Dermis blood vessel endothelial cell (primary cell): ENCODE results near the gene ZBTB2. TPM values are rescaled to one million over a fixed set of nuclear protein-coding genes. Genes with fewer than 3 reads are reported as not detected.
A peak's percentile ranks its signal among the peaks of the same experiment; 100 is the strongest.

Source experiments
- DNase-seq: peaks from one replicate; pipeline ENCODE4 v3.0.0; 2010
- total RNA-seq: library from RNA; depleted of rRNA; stranded (reverse); fragments of >200 nt; gene quantifications from 2 replicates; pipeline ENCODE4 v1.2.3, GENCODE V29; 2014

ZBTB2 gene, protein sequence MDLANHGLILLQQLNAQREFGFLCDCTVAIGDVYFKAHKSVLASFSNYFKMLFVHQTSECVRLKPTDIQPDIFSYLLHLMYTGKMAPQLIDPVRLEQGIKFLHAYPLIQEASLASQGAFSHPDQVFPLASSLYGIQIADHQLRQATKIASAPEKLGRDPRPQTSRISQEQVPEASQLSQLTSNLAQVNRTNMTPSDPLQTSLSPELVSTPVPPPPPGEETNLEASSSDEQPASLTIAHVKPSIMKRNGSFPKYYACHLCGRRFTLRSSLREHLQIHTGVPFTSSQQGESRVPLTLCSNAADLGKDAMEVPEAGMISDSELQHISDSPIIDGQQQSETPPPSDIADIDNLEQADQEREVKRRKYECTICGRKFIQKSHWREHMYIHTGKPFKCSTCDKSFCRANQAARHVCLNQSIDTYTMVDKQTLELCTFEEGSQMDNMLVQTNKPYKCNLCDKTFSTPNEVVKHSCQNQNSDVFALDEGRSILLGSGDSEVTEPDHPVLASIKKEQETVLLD
- total RNA-seq, result 8.0 and 10.6 TPM in 2 replicates

DNA sequence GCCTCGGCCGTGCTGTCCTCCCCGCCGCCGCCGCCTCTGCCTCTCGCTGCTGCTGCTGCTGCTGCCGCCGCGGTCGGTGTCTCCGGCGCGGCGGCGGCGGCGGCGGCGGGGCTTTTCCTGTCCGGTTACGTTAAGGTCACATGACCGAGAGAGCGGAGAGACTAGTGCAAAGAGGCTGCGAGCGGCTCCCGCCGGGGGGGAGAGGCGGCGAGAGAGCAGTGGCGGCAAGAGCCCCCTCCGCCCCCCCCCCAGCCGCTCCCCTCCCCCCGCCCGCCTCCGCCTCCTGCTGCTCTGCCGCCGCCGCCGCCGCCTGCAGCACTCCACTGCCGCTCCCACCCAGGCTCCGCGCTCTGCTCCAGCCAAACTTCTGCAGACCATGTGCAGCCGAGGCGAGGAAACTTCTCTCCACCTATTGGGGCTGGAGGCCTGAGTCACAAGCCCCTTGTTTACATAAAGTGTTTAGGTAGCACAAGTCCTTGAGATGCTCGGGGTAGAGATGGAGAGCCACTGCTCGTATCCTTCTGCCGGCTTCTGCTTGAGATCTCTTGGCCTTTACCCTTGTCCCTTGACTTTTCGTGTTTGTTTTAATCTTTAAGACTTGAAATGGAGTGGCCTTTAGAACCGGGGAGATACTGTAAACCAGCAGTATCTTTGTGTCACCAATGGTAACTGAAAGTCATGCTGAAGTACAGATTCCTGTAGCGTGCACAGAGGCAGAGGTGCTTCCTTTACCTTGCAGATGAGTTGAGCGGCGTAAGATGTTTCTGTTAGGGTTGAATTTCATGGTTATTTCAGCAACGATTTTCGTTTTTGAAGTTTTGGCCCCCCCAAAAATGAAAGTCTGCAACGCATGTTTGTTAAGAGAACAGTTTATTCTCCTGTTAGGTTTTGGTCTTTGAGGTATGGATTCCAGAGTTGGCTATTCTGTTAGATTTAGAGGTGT, at the start of gene ZBTB2:
Gene ZBTB2, minus strand, starts transcription at position 89 of the 943 bp plus-strand sequence. CDS start 17,922 bp downstream, outside the sequence.
- DNase-seq, result peak; percentile 73

DNA sequence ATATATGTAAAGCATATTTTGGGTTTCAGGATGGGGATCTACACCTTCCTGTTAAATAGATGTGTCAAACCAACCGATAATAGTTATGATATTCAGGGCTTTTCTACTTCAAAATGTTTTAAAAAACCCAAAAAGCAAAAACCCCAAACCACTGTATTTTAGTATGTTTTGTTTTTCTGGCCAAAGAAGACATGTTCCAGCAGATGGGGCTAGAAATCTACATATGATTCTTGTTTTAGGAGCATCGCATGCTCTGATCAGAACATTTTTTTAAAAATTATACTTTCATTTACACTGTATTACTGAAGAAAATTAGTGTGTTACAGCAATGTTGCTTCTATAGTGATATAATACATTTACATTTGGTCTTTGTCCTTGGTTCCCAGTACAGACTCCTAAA, 49.6 kb upstream of the ZBTB2 start:
- DNase-seq, result peak; percentile 52

DNA sequence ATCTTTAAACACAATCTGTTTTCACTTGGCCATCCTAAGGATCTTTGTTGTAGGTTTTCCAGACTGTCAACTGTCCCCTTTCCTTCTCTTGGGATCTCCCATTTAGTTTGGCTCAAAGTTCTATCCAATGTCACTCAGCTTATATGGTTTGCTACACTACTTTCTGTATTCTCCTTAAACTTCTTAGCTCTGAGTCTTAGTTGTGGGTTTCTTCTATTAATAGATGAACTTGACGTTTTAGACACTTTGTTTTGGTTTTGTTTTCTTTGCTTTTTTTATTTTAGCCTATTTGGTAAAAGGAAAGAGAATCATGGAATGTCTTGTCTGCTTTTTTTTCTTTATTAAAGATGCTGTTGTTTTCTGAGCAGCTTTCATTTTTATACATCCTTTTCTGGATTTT, 49.1 kb upstream of the ZBTB2 start:
- no peak for DNase-seq

DNA sequence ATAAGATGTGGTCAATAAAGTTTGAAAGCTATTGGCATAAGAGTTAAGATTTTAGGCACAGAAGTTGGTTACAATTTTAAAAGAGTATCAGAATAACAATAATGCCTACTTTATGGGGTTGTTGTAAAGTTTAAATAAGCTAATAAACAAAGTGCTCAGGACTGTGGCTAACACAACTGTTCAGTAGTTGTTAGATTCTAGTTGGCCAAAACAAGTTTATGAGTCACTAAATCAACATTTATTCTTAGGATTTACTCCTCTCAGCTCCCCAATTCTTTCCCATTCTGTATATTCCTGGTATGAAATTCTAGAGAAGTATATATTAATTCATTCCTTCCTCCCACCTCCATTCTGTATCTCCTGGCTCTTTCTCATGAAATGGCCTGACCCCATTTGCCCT, 46.0 kb upstream of the ZBTB2 start:
- no peak for DNase-seq

DNA sequence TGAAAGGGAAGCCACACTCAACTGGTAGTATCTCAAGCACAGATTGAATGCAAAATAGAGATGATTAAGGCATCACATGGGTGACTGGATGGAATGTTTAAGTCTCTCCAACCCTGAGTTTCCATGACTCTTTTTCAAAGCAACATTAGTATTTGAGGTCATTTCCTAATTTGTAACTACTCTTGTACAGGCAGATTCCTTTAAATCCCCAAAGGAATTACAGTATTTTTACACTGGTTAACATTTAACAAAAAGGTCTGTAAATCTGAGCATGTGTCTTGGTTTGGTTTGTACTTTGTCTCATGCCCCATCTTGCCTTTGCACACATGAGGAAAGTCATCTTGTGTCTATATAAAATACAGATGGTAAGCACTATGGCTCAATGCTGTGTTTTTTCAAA, 45.4 kb upstream of the ZBTB2 start:
- peak; percentile 31 for DNase-seq

DNA sequence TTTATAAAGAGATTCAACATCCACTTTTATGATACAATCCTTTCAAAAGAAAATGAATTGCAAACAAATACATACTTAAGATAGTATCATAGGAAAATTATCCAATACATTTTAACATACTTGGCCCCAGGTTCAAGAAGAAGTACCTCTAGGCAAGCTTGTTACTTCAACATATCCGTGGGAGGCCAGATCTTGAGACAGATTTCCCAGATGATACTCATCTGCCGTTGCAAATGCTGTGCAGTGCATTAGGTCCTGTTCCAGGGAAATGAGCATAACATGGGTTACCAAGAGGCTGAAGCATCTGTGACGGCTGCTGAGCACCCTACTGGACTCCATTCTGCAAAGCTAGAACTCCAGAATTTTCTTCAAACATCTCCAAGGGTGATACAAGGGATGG, 44.9 kb upstream of the ZBTB2 start:
- no peak for DNase-seq

DNA sequence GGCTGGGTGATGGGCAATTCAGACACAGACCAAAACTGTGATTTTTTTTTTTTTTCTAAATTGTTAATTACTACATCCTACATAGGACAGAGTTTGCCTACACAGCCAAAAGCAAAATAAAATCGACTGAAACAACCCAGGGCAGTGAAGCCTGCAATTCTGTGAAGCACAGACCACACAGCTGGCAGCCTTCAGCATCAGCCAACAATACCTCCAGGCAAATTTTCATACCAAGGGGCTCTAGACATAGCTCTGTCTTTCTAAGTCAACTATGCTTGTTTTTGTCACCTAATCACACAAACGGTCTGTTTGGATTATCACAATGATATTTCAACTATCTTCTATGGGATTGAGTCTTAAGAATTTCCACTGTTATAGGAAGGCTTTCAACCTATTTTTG, 43.0 kb upstream of the ZBTB2 start:
- DNase-seq, result no peak

DNA sequence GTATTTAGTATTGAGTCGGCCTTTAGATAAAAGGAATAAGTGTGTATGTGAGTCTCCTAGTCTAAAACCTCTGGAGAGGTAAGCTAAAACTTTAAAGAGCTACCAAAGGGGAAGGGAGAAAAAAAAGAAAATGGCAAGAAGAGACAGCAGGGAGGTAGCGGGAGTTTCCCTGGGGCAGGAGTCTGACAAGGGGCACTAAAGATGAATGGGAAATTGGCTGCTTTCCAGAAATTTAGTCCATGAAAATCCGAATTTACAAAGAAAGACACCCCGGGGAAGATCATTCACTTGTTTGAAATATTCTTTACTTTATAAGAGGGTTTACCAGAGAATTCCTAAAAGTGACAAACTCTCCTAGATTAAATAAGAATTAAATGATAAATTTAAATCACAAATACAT, 41.3 kb upstream of the ZBTB2 start:
- no peak for DNase-seq

DNA sequence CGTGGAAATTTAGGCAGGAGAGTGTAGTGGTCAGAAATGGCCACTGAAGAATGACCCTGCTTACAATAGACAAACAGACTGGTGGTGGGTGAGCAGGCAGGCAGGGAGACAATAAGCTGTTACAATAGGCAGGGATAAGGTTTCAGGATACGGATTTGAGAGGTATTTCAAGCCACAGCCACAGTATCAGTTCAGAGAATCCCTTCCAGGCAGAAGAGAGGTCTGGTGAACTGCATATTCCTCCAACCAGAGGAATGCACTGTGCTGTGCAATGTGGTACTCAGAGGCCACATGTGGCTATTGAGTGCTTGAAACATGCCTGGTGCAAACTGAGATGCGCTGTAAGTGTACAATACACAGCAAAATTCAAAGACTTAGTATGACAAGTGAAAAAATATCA, 40.0 kb upstream of the ZBTB2 start:
- no peak for DNase-seq

DNA sequence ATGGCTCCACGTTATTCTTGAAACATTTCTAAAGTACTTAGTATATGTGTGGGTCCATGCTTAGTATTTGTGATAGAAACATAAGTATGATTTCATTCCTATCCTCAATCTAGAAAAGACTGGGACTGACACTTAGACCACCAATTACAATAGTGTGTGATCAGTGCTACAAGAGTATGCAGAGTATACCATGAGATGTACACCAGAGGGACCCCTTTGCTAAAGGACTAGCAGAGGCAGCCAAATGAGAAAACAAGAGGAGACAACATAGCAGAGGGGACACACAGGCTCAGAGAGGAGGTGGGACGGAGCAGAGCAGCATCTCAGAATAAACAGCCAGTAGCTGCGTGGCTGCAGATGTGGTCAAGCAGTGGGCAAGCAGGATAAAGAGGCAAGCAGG, 39.5 kb upstream of the ZBTB2 start:
- DNase-seq, result peak; percentile 26

DNA sequence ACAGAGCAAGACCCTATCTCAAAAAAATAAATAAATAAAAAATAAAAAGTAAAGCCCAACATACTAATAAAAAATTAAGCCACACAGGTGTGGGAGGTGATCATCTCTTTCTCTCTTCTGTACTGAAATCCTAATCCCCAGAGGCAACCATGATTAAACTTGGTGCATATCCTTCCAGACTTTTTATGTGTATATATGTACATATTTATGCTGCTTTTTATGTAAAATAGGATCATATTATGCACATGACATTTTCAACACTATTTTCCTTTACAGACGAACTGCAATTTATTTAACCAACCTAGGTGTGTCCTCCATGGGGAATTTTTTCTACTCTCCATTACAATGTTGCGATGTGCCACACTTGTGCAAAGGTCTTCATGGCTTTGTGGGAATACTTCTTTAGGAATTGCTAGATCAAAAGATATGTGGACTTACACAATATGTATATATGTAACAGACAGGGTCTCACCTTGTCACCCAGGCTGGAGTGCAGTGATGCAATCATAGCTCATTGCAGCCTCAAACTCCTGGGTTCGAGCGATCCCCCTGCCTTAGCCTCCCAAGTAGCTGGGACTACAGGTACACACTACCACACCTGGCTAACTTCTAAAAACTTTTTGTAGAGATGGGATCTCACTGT, 36.9 kb upstream of the ZBTB2 start:
- no peak for DNase-seq

DNA sequence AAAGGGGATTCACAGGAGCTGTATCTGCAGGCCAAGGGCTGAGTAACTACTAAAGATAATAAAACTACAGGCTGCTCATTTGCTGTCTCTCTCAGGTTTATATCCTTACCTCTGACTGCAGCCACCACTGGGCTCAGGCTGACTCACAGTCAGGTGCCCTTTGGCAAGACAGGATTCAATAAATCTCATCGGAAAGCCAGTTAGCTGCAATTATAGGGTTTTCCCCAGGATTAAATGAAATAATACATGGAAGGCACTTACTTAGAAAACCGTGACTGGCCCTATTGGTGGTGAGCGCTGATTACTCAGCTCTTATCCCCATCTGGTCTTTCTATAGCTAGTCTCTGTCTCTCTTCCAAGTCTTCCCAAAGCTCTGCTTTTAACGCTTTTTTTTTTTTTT, 34.2 kb upstream of the ZBTB2 start:
- no peak for DNase-seq

DNA sequence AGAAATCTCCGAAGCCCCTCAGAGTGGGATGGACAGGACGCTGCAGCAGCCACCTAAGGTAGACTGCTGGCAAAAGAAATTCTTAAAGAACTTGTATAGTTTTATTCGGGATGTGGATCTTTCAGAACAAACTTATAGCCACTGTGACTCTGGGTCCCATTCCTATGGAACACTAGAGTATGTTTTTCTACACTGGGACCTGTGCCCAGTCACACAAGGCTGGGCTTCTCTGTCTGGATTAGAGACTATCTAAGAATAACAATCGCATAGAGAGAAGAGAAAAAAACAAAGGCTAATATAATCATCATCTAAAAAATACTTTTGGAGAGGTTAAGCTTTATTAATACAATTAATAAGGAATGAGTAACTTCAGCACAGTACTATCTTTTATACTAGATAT, 31.6 kb upstream of the ZBTB2 start:
- no peak for DNase-seq

DNA sequence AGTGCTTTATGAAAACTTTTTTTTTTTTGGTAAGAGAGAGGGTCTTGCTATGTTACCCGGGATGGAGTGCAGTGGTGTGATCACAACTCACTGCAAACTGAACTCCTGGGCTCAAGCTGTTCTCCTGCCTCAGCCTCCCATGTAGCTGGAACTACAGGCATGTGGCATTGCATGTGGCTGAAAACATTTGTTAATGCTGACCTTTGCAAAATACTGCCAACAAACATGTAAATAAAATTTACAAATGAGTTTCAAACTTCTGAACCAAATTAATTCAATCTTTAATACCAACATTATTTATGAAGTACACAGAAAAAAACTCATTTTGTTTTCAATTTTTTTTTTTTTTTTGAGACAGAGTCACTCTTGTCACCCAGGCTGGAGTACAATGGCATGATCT, 26.1 kb upstream of the ZBTB2 start:
- no peak for DNase-seq

DNA sequence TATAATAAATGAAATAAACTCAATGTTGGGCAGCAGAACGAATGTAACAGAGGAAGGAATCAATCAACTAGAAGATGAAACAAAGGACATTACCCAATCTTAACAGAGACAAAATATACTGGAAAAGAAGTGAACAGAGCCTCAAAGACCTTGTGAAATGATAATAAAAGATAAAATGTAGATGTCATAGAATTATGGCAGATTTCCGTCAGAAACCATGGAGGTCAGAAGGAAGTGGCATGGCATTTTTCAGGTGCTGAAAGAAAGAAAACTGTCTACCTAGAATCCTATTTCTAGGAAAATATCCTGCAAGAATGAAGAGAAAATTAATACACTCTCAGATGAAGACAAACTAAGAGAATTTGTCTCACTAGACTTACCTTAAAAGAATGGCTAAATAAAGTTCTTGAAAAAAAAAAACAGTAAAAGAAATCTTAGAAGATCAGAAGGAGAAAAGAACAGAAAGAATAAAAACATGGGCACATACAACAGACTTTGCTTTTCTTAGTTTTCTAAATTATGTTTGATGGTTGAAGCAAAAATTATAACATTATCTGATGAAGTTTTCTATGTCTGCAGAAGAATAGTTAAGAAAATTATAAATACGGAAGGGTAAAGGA, 23.4 kb upstream of the ZBTB2 start:
- DNase-seq, result no peak

DNA sequence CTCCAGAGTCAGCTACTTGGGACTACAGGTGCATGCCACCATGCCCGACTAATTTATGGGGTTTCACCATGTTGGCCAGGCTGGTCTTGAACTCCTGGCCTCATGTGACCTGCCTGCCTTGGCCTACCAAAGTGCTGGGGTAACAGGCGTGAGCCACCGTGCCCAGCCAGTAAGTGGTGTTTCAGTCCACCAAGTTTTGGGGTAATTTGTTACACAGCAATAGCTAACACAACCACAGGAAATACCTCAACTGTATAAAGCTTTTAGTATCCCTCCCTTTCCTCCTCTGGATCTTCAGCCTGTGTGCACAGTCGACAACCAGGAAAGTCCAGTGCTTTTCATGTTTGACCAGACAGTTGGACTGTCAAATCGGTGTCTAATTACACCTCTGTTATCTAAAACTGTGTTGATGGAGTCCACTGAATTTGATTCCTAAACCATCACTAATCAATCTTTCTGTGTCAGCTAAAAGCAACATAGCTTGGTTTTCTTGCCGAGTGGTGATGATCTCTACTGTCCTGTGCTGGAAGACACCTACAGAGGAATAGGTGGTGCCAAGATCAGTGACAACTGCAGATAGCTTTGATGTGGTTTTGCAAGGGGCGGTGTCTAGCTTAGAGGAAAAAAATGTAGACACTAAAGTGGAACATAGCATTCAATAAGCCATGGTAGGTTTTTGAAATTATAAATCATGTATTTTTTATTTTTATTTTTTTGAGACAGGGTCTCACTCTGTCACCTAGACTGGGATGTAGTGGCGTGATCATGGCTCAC, 22.2 kb upstream of the ZBTB2 start:
- DNase-seq, result no peak

DNA sequence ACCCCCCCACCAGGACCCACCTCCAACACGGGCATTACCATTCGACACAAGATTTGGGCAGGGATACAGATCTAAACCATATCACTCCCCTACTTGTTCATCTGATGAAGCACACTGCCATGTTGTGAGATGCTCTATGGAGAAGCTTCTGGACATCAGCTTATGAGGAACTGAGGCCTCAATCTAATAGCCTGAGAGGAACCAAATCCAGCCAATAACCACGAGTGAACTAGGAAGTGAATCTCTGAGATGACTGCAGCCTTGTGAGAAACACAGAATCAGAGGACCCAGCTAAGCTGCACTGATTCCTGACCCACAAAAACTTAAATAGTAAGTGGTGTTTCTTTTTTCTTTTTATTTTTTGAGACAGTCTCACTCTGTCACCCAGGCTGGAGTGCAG, 21.6 kb upstream of the ZBTB2 start:
- no peak for DNase-seq

DNA sequence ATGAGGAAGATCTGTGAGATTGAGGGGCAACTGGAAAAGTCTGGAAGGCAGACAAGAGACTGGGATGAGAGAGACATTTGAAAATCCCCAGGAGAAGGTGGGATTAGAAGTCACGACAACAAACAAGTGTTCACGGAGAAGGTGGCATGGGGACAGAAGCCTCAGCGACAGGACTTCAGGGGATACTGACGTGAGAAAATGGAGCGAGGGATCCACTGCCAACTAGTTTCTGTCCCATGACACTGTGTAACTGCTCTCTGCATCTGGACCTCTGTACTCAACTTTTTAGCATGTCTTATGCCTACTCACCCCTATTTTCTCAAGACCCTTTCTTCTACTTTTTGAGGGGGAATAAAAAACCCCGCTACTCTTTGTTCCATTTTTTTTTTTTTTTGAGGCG, 18.3 kb upstream of the ZBTB2 start:
- no peak for DNase-seq

DNA sequence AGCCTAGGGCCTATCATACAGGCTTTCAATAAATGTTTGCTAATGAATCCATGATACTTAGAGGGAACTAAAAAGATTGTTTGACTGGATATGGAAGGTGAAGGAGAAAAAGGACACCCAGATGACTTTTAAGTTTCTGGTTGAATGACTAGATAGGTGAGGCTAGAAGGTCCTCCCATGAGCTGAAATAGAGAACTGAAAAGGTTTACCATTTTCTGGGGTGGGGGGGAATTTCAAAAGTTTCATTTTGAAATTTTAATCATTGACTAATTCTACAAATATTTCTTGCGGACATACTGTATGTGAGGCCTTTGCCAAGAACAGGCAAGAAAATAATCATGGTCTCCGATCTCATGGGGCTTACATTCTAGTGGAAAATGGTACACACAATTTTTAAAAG, 17.9 kb upstream of the ZBTB2 start:
- DNase-seq, result no peak

DNA sequence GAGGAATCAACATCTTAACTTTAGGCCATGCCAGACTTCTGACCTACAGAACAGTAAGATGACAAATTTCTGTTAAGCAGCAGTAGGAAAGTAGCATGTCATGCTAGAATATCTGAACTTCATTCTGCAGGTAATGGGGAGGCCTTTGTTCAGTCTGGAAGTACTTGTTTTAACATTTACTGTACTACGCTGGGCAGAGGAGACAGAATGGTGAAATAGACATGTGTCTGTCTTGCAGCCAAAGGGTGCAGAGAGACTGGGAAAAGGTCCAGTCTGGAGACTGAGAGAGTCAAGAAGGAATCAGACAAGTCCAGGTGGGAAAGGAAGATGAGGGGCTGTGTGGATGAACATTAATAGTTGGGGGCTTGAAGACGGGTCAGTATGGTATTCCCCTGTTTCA, 17.5 kb upstream of the ZBTB2 start:
- DNase-seq, result no peak

DNA sequence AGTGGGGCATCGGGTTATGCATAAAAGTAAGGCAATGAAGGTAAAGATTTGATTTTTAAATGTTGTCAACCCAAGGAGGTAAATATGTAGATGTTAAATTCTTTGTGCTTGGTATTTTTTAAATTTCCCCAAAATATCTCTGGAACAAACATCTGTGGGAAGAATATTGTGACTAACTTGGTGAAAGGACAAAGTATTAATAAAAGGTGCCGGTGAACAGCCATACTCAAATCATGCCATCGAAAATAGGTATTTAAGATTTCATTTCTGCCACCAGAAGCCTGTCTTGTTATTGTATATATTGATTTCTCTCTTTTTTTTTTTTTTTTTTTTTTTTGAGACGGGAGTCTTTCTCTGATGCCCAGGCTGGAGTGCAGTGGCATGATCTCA, 12.6 kb upstream of the ZBTB2 start:
- DNase-seq, result no peak

DNA sequence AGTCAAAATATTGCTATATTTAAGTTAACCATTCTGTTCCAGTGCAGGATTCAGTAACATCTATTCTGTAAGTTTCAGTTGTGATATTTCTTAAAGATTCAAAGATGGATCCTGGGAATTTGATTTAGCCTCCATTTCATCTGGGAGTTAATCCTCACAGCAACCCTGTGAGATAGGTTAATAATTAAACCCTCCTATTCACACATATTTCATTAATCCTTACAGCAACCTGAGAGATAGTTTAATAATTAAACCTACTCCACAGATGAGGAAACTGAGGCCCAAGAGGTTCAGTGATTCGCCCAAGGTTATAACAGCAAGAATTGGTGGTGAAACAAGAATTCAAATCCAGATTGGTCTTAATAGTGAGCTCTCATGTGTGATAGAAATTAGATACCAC, 10.9 kb upstream of the ZBTB2 start:
- DNase-seq, result no peak
